DND-41 (cell line): ENCODE data around the gene CDH12.

ENCODE experiments used
- ATAC-seq: fragments of 200-7000 bp; cut with Tn5 transposase; 3 replicates; pipeline ENCODE4 v1.9.1; 2021; ENCODE audit warnings: low read depth; ENCODE audit not compliant: insufficient read depth
- DNase-seq: peaks from one replicate; pipeline ENCODE4 v3.0.0-alpha.2; 2020
- H2AFZ ChIP-seq: 2 replicates; pipeline ENCODE4 v1.6.0; 2012; ENCODE audit warnings: low read depth, low read length
- H3K27ac ChIP-seq: 2 replicates; pipeline ENCODE4 v1.5.1; 2012; ENCODE audit warnings: low read length, inconsistent platforms
- H3K27me3 ChIP-seq: fragments of 200-600 bp; sonication (generic); 2 replicates; pipeline ENCODE4 v1.6.0; 2012; ENCODE audit warnings: low read length, mild to moderate bottlenecking, inconsistent platforms; ENCODE audit not compliant: insufficient read depth, poor library complexity
- H3K36me3 ChIP-seq: 2 replicates; pipeline ENCODE4 v1.5.1; 2012; ENCODE audit warnings: low read length, inconsistent platforms; ENCODE audit not compliant: insufficient read depth
- H3K4me1 ChIP-seq: 2 replicates; pipeline ENCODE4 v1.5.1; 2012; ENCODE audit warnings: mild to moderate bottlenecking, low read length; ENCODE audit not compliant: insufficient read depth
- H3K4me2 ChIP-seq: 2 replicates; pipeline ENCODE4 v1.6.0; 2012; ENCODE audit warnings: mild to moderate bottlenecking, moderate library complexity, low read length, inconsistent platforms; ENCODE audit not compliant: insufficient read depth
- H3K4me3 ChIP-seq, 2 experiments: fragments of 200-600 bp in 1 of 2; shearing (Covaris generic) in 1 of 2; 2 replicates each; pipeline ENCODE4 v1.5.1; 2012 to 2016; ENCODE audit warnings: inconsistent platforms in 2 of 2, low read length in 2 of 2, mild to moderate bottlenecking in 2 of 2, low read depth in 1 of 2, moderate library complexity in 1 of 2
- H3K79me2 ChIP-seq: 2 replicates; pipeline ENCODE4 v1.6.0; 2012; ENCODE audit warnings: low read length, inconsistent platforms; ENCODE audit not compliant: insufficient read depth
- H3K9ac ChIP-seq: 2 replicates; pipeline ENCODE4 v1.6.0; 2012; ENCODE audit warnings: low read depth, mild to moderate bottlenecking, inconsistent platforms, low read length, moderate library complexity
- H3K9me3 ChIP-seq: 2 replicates; pipeline ENCODE4 v1.5.1; 2012; ENCODE audit warnings: low read length, moderate library complexity, mild to moderate bottlenecking, inconsistent platforms; ENCODE audit not compliant: insufficient read depth, severe bottlenecking
- H4K20me1 ChIP-seq: 2 replicates; pipeline ENCODE4 v1.6.0; 2012; ENCODE audit warnings: low read length; ENCODE audit not compliant: insufficient read depth
- EZH2 ChIP-seq: IDR thresholded peaks from 3 replicates; pipeline ENCODE4 v1.6.1; 2012; ENCODE audit warnings: borderline replicate concordance, low read depth, mild to moderate bottlenecking, moderate library complexity, low read length, inconsistent platforms; ENCODE audit not compliant: severe bottlenecking
- TF ChIP-seq, protein P1 (sequence below): IDR thresholded peaks from 2 replicates; pipeline ENCODE4 v1.5.1; 2012; ENCODE audit warnings: borderline replicate concordance, low read length, moderate library complexity, mild to moderate bottlenecking; ENCODE audit not compliant: poor library complexity, severe bottlenecking; ENCODE audit errors: extremely low read depth

CDH12 gene

DNA sequence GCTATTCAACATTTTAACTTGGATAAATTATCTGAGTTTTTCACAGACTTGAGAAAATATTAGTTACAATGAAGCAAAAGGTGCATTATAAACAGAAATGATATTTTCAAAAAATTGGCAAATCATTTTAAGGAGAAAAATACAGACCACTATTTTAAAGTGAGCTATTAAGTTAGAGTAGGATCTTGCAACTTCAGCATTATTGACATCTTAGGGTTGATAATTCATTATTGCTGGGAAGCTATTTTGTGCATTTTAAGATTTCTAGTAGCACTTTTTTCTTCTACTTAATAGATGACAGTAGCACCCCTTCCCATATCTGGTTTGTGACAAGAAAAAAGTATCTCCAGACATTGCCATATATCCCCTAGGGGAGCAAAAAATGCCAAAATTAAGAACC lies 774.1 kb downstream of the CDH12 start:
- no peaks in the 10 kb centered on the region for H3K79me2 ChIP-seq
- no peaks in the 10 kb centered on the region for H4K20me1 ChIP-seq
- H3K4me1 ChIP-seq, result no peaks in the 10 kb centered on the region
- H2AFZ ChIP-seq, result no peak overlapping the region
- H3K4me2 ChIP-seq, result no peak overlapping the region
- DNase-seq, result no peak
- no peak for ATAC-seq
- H3K4me3 ChIP-seq, result no peak overlapping the region
- no peak for TF ChIP-seq EZH2
- TF ChIP-seq, protein P1, sequence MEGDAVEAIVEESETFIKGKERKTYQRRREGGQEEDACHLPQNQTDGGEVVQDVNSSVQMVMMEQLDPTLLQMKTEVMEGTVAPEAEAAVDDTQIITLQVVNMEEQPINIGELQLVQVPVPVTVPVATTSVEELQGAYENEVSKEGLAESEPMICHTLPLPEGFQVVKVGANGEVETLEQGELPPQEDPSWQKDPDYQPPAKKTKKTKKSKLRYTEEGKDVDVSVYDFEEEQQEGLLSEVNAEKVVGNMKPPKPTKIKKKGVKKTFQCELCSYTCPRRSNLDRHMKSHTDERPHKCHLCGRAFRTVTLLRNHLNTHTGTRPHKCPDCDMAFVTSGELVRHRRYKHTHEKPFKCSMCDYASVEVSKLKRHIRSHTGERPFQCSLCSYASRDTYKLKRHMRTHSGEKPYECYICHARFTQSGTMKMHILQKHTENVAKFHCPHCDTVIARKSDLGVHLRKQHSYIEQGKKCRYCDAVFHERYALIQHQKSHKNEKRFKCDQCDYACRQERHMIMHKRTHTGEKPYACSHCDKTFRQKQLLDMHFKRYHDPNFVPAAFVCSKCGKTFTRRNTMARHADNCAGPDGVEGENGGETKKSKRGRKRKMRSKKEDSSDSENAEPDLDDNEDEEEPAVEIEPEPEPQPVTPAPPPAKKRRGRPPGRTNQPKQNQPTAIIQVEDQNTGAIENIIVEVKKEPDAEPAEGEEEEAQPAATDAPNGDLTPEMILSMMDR, result no peak
- H3K36me3 ChIP-seq, result no peaks in the 10 kb centered on the region
- H3K27me3 ChIP-seq, result no peaks in the 10 kb centered on the region
- no peaks in the 10 kb centered on the region for H3K9me3 ChIP-seq
- no peak overlapping the region for H3K9ac ChIP-seq
- no peak overlapping the region for H3K27ac ChIP-seq

DNA sequence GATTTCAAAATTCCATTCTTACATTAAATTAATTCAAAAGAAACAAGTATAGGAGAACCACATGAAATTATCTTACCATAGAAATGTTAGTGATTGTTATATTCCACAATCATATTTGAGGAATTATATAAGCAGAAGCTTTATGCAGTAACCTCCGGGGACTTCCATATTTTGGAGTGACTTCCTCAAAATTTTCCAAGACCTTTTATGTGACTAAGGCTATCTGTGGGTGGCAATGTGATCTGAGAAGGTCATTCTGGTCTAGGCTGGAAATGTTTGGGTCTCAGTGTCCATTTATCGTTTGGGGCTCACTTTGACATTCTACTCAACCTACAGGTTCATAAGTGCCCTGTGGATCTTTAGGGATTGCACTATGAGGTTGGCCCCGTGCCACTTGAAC lies 776.6 kb downstream of the CDH12 start:
- TF ChIP-seq, protein P1, result no peak
- no peak for TF ChIP-seq EZH2
- Histone ChIP-seq H3K4me3 (no peak overlapping the region), H4K20me1 (no peaks in the 10 kb centered on the region), H3K27me3 (no peaks in the 10 kb centered on the region), H3K4me2 (no peak overlapping the region), H3K9ac (no peak overlapping the region), H3K27ac (no peak overlapping the region), H3K36me3 (no peaks in the 10 kb centered on the region), H3K79me2 (no peaks in the 10 kb centered on the region), H3K9me3 (no peaks in the 10 kb centered on the region), H2AFZ (no peak overlapping the region), H3K4me1 (no peaks in the 10 kb centered on the region)
- DNase-seq (no peak), ATAC-seq (no peak)

DNA sequence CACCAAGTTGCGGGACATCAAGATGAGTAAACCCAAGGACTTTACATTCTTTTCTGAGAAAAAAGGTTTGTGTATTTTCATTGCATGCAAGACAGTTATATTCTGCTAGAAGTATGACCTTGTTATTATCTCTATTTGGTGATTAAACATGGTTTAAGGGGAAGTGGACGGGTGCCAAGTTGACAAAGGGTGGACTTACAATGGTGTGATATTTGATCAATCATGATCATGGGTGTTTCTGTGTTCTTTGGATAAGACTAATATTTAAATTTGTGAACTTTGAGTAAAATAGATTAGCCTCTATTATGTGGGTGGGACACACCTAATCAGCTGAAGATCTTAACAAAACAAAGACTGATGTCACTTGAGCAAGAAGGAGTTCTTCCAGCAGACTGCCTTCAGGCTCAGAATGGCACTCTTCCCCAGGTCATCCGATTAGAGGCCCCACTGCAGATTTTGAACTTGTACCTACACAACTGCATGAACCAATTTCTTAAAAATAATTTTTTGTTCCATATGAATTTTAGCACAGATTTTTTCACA lies 782.9 kb downstream of the CDH12 start:
- no peak overlapping the region for H3K9ac ChIP-seq
- no peak overlapping the region for H3K4me2 ChIP-seq
- H3K79me2 ChIP-seq, result no peaks in the 10 kb centered on the region
- no peaks in the 10 kb centered on the region for H3K27me3 ChIP-seq
- H3K36me3 ChIP-seq, result no peaks in the 10 kb centered on the region
- no peak overlapping the region for H3K4me3 ChIP-seq
- H4K20me1 ChIP-seq, result no peaks in the 10 kb centered on the region
- ATAC-seq (no peak), DNase-seq (no peak)
- TF ChIP-seq, protein P1, result no peak
- TF ChIP-seq EZH2, result no peak
- no peak overlapping the region for H3K27ac ChIP-seq
- H3K4me1 ChIP-seq, result no peaks in the 10 kb centered on the region
- H2AFZ ChIP-seq, result no peak overlapping the region
- no peaks in the 10 kb centered on the region for H3K9me3 ChIP-seq

DNA sequence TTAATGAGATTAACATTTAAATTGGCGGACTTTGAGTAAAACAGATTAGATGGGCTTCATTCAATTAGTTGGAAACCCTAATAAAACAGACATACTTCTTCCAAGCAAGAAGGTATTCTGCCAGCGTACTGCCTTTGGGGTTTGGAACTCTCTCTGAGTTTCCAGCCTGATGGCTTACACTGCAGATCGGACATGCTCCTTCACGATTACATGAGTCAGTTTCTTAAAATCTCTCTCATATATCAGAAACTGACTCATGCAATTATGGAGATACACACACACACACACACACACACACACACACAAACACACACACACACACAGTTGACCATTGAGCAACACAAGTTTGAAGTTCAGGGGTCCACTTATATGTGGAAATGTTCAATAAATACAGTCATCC lies 789.4 kb downstream of the CDH12 start:
- H3K4me3 ChIP-seq, result no peak overlapping the region
- DNase-seq (no peak), ATAC-seq (no peak)
- no peaks in the 10 kb centered on the region for H3K9me3 ChIP-seq
- no peak for TF ChIP-seq EZH2
- TF ChIP-seq, protein P1, result no peak
- H3K79me2 ChIP-seq, result no peaks in the 10 kb centered on the region
- H3K4me2 ChIP-seq, result no peak overlapping the region
- H3K4me1 ChIP-seq, result no peaks in the 10 kb centered on the region
- no peaks in the 10 kb centered on the region for H3K36me3 ChIP-seq
- H4K20me1 ChIP-seq, result no peaks in the 10 kb centered on the region
- no peak overlapping the region for H2AFZ ChIP-seq
- no peak overlapping the region for H3K9ac ChIP-seq
- H3K27me3 ChIP-seq, result no peaks in the 10 kb centered on the region
- no peak overlapping the region for H3K27ac ChIP-seq
